Gastroesophageal sphincter (tissue), 4 donors: ENCODE data around the gene LDB2. TPM values are rescaled to one million over a fixed set of nuclear protein-coding genes. Genes with fewer than 3 reads are reported as not detected.
A peak's percentile ranks its signal among the peaks of the same experiment; 100 is the strongest.

Source experiments
- ATAC-seq: fragments of 150-250 bp; one replicate; pipeline ENCODE4 v1.9.1; 2016; ENCODE audit warnings: mild to moderate bottlenecking, moderate library complexity
- H3K27ac ChIP-seq, 4 donors: fragments of 200-600 bp; sonication (generic) in 3 of 4; 1 replicate in 3 of 4; 2 replicates in 1 of 4; pipeline ENCODE4 v1.5.1; 2016 to 2019
- H3K27me3 ChIP-seq: fragments of 200-600 bp; sonication (generic); one replicate; pipeline ENCODE4 v1.5.1; 2019
- H3K36me3 ChIP-seq, 2 donors: fragments of 200-600 bp; sonication (generic); one replicate each; pipeline ENCODE4 v1.5.1; 2019; ENCODE audit warnings: control low read depth in 1 of 2
- H3K4me1 ChIP-seq, 3 donors: fragments of 200-600 bp; sonication (generic); 1 replicate in 2 of 3; 2 replicates in 1 of 3; pipeline ENCODE4 v1.5.1; 2016 to 2019; ENCODE audit warnings: control low read depth in 2 of 3
- H3K4me3 ChIP-seq, 2 donors: fragments of 200-600 bp; sonication (generic); one replicate each; pipeline ENCODE4 v1.5.1; 2019; ENCODE audit warnings: mild to moderate bottlenecking in 1 of 2, moderate library complexity in 1 of 2
- H3K9me3 ChIP-seq, 3 donors: fragments of 200-600 bp; sonication (generic); one replicate each; pipeline ENCODE4 v1.5.1; 2017 to 2019; ENCODE audit warnings: control low read depth in 2 of 3
- CTCF ChIP-seq, 4 experiments: fragments of 200-600 bp in 2 of 4; fragments of 450-650 bp in 2 of 4; sonication (generic) in 1 of 4; IDR thresholded peaks; one replicate each; pipeline ENCODE4 v1.5.1; 2017 to 2019; ENCODE audit warnings: antibody characterized with exemption in 4 of 4, mild to moderate bottlenecking in 2 of 4, moderate library complexity in 2 of 4
- EP300 ChIP-seq: sonication (generic); formaldehyde crosslinking; IDR thresholded peaks from one replicate; pipeline ENCODE4 v1.6.1; 2017; ENCODE audit warnings: antibody characterized with exemption, mild to moderate bottlenecking
- POLR2A ChIP-seq, 2 donors: fragments of 450-650 bp; IDR thresholded peaks; one replicate each; pipeline ENCODE4 v1.6.1; 2017; ENCODE audit warnings: antibody characterized with exemption in 2 of 2, mild to moderate bottlenecking in 2 of 2, moderate library complexity in 1 of 2
- POLR2AphosphoS5 ChIP-seq: sonication (generic); formaldehyde crosslinking; IDR thresholded peaks from one replicate; pipeline ENCODE4 v1.6.1; 2017; ENCODE audit warnings: antibody characterized with exemption
- WGBS, 2 donors: methylation state at CpG; one replicate each; pipeline ENCODE4 v1.1.5; 2018; ENCODE audit warnings: low coverage in 1 of 2; 5-methylcytosine and 5-hydroxymethylcytosine counted together
- total RNA-seq, 4 donors: library from RNA; depleted of rRNA; stranded (reverse); fragments of >200 nt; gene quantifications; one replicate each; pipeline ENCODE4 v1.1.0, GENCODE V29; 2016

Gene LDB2
- total RNA-seq, 4 donors from 2014 or later: 23.6 to 29.6 (median 28.3) TPM

DNA sequence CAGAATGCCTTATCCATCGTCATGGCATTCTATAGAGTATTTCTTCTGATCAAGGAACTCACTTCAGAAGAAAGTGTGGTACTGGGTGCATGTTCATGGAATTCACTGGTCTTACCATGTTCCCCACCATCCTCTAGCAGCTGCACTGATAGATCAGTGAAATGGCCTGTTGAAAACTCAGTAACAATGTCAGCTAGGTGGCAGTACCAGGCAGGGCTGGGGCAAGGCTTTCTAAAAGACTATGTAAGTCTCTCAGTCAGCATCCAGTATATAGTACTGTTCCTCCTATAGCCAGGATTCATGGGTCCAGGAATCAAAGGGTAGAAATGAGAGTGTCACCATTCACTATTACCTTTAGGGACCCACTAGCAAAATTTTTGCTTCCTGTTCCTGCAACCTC is 15.8 kb upstream of the LDB2 start:
- no peak for ATAC-seq
- 100% methylated on average over 1 of the region's 1 CpG for WGBS, 2 donors
- no peak for TF ChIP-seq POLR2AphosphoS5
- TF ChIP-seq CTCF (IDR thresholded peaks at IDR 0.05): peak in 1 of 4 experiments; percentile 37
- Histone ChIP-seq H3K27ac (no peak overlapping the region), H3K9me3 (no peaks in the 10 kb centered on the region), H3K27me3 (no peaks in the 10 kb centered on the region), H3K4me1 (no peaks in the 10 kb centered on the region), H3K36me3 (no peaks in the 10 kb centered on the region), H3K4me3 (no peak overlapping the region)

DNA sequence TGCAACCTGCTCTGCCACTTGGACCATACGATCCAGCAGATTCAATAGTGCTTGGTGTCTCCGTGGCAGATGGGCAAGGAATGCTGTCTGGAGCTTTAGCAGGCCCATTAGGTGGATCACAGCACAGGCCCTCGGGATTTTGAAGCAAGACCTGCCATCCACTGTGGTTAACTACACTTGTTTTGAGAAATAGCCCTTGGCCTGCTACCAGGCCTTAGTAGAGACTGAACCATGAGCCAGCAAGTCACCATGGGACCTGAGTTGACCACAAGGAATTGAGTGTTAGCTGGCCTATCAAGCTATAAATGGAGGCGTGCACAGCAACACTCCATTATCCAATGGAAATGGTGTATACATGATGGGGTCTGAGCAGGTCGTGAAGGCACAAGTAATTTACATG is 14.5 kb upstream of the LDB2 start:
- TF ChIP-seq POLR2AphosphoS5 (no peak), EP300 (no peak), CTCF (IDR thresholded peaks at IDR 0.05) (no peak), POLR2A (IDR thresholded peaks at IDR 0.05) (no peak)
- H3K36me3 ChIP-seq: no peaks in the 10 kb centered on the region
- 89 to 93% methylated on average over 3 to 4 of the region's 5 CpGs for WGBS, 2 donors
- H3K4me3 ChIP-seq: no peak overlapping the region
- H3K27ac ChIP-seq: no peak overlapping the region
- no peaks in the 10 kb centered on the region for H3K9me3 ChIP-seq
- no peaks in the 10 kb centered on the region for H3K4me1 ChIP-seq
- ATAC-seq: no peak
- peaks cover 9% of the 10 kb centered on the region for H3K27me3 ChIP-seq

DNA sequence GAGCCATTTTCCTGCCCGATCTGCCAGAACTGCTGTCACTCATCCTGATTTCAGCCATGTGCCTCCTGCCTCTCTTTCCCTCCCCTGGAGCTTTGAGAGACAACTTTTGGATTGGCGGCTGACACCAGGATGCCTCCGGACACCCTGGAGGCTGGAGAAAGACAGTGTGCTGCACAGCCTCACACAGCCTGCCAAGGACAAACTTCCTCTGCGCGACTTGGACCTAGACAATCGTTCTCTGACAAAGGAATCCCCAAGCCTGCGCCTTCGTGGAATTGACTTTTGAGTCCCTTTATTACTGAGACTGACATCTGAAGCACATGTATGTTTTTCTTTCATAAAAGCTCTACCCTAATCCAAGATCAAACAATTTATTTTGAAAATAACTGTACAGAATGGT is 10.8 kb upstream of the LDB2 start:
- no peak for ATAC-seq
- TF ChIP-seq POLR2AphosphoS5: no peak
- no peak for TF ChIP-seq CTCF (IDR thresholded peaks at IDR 0.05)
- no peak for TF ChIP-seq POLR2A (IDR thresholded peaks at IDR 0.05)
- no peak for TF ChIP-seq EP300
- H3K4me3 ChIP-seq: no peak overlapping the region
- no peaks in the 10 kb centered on the region for H3K36me3 ChIP-seq
- H3K4me1 ChIP-seq: no peaks in the 10 kb centered on the region
- H3K27ac ChIP-seq: no peak overlapping the region
- peaks cover 9% of the 10 kb centered on the region for H3K27me3 ChIP-seq
- H3K9me3 ChIP-seq: no peaks in the 10 kb centered on the region
- WGBS, 2 donors: 23 to 28% methylated on average over 4 to 8 of the region's 8 CpGs

DNA sequence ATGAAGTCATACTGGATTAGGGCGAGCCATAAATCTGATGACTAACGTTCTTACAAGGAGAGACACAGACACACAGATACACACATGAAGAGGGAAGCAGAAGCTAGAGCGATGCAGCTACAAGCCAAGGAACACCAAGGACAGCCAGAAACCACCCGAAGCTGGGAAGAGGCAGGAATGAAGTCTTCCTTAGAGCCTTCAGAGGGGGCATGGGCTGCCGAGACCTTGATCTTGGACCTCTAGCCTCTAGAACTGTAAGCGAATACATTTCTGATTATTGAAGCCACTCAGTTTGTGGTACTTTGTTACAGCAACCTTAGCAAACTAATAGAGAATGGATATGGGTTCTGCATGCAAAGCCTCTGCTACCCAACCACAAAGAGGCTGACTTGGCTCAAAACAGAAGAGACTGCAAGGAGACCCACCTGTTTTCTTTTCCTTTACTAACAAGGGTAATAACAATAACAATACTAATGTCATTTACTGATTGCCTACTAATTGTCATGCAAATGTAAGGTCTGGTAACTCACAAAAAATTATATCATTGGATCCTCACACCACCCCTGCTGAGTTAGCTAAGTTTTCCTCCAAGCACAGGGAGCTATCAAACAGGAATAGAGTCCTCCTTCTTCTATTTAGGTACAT is 10.1 kb upstream of the LDB2 start:
- no peaks in the 10 kb centered on the region for H3K9me3 ChIP-seq
- no peaks in the 10 kb centered on the region for H3K4me1 ChIP-seq
- no peak overlapping the region for H3K27ac ChIP-seq
- no peak overlapping the region for H3K4me3 ChIP-seq
- ATAC-seq: no peak
- 90 to 96% methylated on average over 5 to 6 of the region's 6 CpGs for WGBS, 2 donors
- H3K27me3 ChIP-seq: peaks cover 9% of the 10 kb centered on the region
- TF ChIP-seq EP300 (no peak), POLR2AphosphoS5 (no peak), CTCF (IDR thresholded peaks at IDR 0.05) (no peak), POLR2A (IDR thresholded peaks at IDR 0.05) (no peak)
- H3K36me3 ChIP-seq: no peaks in the 10 kb centered on the region

DNA sequence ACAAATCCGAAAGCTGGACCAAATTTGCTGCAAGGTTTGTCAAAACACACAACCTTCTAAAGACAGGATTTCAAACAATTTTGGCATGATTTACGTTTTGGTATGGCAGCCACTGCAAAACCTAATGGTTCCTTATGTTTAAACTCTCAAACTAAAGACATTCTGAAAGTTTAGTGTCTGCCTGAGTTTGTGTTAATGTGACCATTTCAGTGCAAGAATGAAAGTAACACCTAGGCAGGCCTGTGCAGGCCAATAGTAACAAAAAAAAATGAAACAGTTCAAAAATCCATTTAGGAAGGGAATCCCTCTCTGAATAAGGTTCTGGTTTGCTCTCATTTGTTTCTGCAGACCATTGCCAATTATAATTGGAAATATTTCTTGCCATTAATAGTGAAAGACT is 1.9 kb upstream of the LDB2 start:
- Histone ChIP-seq H3K27me3 (no peaks in the 10 kb centered on the region), H3K9me3 (no peaks in the 10 kb centered on the region), H3K4me3 (no peak overlapping the region), H3K36me3 (no peaks in the 10 kb centered on the region), H3K27ac (no peak overlapping the region), H3K4me1 (peaks cover 0 to 33% (median 0%) of the 10 kb centered on the region in 3 donors)
- 54 to 62% methylated on average over 2 of the region's 2 CpGs for WGBS, 2 donors
- ATAC-seq: no peak
- TF ChIP-seq CTCF (IDR thresholded peaks at IDR 0.05): no peak
- no peak for TF ChIP-seq EP300
- no peak for TF ChIP-seq POLR2A (IDR thresholded peaks at IDR 0.05)
- TF ChIP-seq POLR2AphosphoS5: no peak
